Transverse colon (tissue), 3 donors: ENCODE measurements around the gene CFAP73.

Experiments
- CTCF ChIP-seq, 5 experiments: fragments of 200-600 bp in 3 of 5; fragments of 450-650 bp in 2 of 5; sonication (generic) in 3 of 5; IDR thresholded peaks; 1 replicate in 2 of 5; 2 replicates in 3 of 5; pipeline ENCODE4 v1.5.1; 2016 to 2017; ENCODE audit warnings: antibody characterized with exemption in 5 of 5, inconsistent platforms in 3 of 5, mild to moderate bottlenecking in 2 of 5, moderate library complexity in 1 of 5
- EP300 ChIP-seq: sonication (generic); formaldehyde crosslinking; IDR thresholded peaks from one replicate; pipeline ENCODE4 v1.6.1; 2017; ENCODE audit warnings: antibody characterized with exemption, low read depth
- POLR2A ChIP-seq: fragments of 450-650 bp; IDR thresholded peaks from one replicate; pipeline ENCODE4 v1.6.1; 2016; ENCODE audit warnings: antibody characterized with exemption, mild to moderate bottlenecking, moderate library complexity

- TF ChIP-seq CTCF (IDR thresholded peaks at IDR 0.05) (no peak), POLR2A (no peak), EP300 (no peak)
These were observed 4.7 kb upstream of the CFAP73 start for GRCh38 chr12:113144806-113145205.
